BLaER1 treated with 17β-estradiol and CSF1 and Interleukin-3, amounts not matched to agents 10 nM and 100 nM (cell line): ENCODE results near the gene CREBRF.

Experiments
- H3K27ac ChIP-seq, 11 experiments: shearing (Covaris generic); formaldehyde crosslinking; 2 replicates each; pipeline ENCODE4 v1.8.1; 2022
- H3K27me3 ChIP-seq, 11 experiments: shearing (Covaris generic); formaldehyde crosslinking; 2 replicates each; pipeline ENCODE4 v1.8.1; 2022
- H3K36me3 ChIP-seq, 11 experiments: shearing (Covaris generic); formaldehyde crosslinking; 2 replicates each; pipeline ENCODE4 v1.8.1; 2022
- H3K4me1 ChIP-seq, 10 experiments: shearing (Covaris generic); formaldehyde crosslinking; 2 replicates each; pipeline ENCODE4 v1.8.1; 2022
- H3K4me2 ChIP-seq, 11 experiments: shearing (Covaris generic); formaldehyde crosslinking; 2 replicates each; pipeline ENCODE4 v1.8.1; 2022
- H3K4me3 ChIP-seq, 10 experiments: shearing (Covaris generic); formaldehyde crosslinking; 2 replicates each; pipeline ENCODE4 v1.8.1; 2022
- H3K9ac ChIP-seq, 11 experiments: shearing (Covaris generic); formaldehyde crosslinking; 2 replicates each; pipeline ENCODE4 v1.8.1; 2022
- H3K9me3 ChIP-seq, 11 experiments: shearing (Covaris generic); formaldehyde crosslinking; replicated peaks in 1 of 11; 2 replicates each; pipeline ENCODE4 v1.8.1; 2022
- H4K20me1 ChIP-seq, 11 experiments: shearing (Covaris generic); formaldehyde crosslinking; 2 replicates each; pipeline ENCODE4 v1.8.1; 2022
- Cebpa-rat ChIP-seq, 11 experiments: shearing (Covaris generic); IDR thresholded peaks; 2 replicates each; pipeline ENCODE4 v1.8.1; 2022

The CREBRF gene, protein sequence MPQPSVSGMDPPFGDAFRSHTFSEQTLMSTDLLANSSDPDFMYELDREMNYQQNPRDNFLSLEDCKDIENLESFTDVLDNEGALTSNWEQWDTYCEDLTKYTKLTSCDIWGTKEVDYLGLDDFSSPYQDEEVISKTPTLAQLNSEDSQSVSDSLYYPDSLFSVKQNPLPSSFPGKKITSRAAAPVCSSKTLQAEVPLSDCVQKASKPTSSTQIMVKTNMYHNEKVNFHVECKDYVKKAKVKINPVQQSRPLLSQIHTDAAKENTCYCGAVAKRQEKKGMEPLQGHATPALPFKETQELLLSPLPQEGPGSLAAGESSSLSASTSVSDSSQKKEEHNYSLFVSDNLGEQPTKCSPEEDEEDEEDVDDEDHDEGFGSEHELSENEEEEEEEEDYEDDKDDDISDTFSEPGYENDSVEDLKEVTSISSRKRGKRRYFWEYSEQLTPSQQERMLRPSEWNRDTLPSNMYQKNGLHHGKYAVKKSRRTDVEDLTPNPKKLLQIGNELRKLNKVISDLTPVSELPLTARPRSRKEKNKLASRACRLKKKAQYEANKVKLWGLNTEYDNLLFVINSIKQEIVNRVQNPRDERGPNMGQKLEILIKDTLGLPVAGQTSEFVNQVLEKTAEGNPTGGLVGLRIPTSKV

GRCh38 chr5:173055983-173056782 is at the start of gene CREBRF:
Gene CREBRF, plus strand, starts transcription at chr5:173056352. Its CDS starts 24,424 bp downstream, at chr5:173080776.
- TF ChIP-seq Cebpa-rat (IDR thresholded peaks at IDR 0.05): no peak
- Histone ChIP-seq H3K4me2 (peak within 1 kb of the TSS; percentile 85 to 95 (median 91)), H3K4me1 (peaks cover 15 to 28% (median 19%) of the 10 kb centered on the region in 10 experiments), H3K36me3 (peaks cover 0 to 11% (median 0%) of the 10 kb centered on the region in 11 experiments; a peak in 1 of 22 replicates), H3K27ac (peak within 1 kb of the TSS; percentile 68 to 99 (median 87)), H4K20me1 (peaks cover 0 to 40% (median 0%) of the 10 kb centered on the region in 11 experiments; a peak in 7 of 22 replicates), H3K4me3 (peak within 1 kb of the TSS; percentile 95 to 100 (median 98)), H3K27me3 (no peaks in the 10 kb centered on the region), H3K9ac (peak within 1 kb of the TSS; percentile 79 to 99 (median 87)), H3K9me3 (no peaks in the 10 kb centered on the region)

DNA sequence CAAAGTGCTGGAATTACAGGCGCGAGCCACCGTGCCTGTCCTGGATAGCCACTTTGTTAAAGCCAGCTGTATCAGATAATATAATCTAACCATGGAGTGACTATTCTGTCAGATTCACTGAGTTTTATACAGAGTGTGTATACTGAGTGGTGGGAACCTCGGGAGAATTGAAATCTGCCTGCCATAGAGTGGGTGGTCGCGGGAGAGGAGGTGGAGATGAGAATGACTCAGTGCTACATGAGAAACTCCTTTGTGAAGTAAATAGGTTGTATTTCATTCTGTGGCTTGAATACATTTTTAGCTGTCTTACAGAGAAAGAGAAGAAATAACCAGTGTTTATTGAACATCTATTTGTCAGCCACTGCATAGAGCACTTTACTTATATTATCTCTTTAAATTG is 46.1 kb upstream of the CREBRF start:
- no peak overlapping the region for H3K4me3 ChIP-seq
- peaks cover 68 to 100% (median 99%) of the 10 kb centered on the region in 11 experiments for H4K20me1 ChIP-seq
- H3K27me3 ChIP-seq: no peaks in the 10 kb centered on the region
- no peak overlapping the region for H3K9ac ChIP-seq
- peaks cover 0 to 91% (median 34%) of the 10 kb centered on the region in 10 experiments; a peak in 18 of 20 replicates for H3K4me1 ChIP-seq
- no peak for TF ChIP-seq Cebpa-rat (IDR thresholded peaks at IDR 0.05)
- H3K36me3 ChIP-seq: peaks cover 6 to 62% (median 44%) of the 10 kb centered on the region in 11 experiments; a peak in 20 of 22 replicates
- peak overlapping the region in 5 of 11 experiments; percentile 2 to 67 (median 25); a peak in 5 of 22 replicates for H3K4me2 ChIP-seq
- H3K9me3 ChIP-seq: no peaks in the 10 kb centered on the region
- H3K27ac ChIP-seq: peak overlapping the region in 1 of 11 experiments; percentile 14; a peak in 2 of 22 replicates

GRCh38 chr5:173010547-173011464 is 45.3 kb upstream of the CREBRF start:
- H3K27ac ChIP-seq: peak overlapping the region in 3 of 11 experiments; percentile 14 to 29 (median 20); a peak in 4 of 22 replicates
- H3K4me3 ChIP-seq: no peak overlapping the region
- peak overlapping the region in 5 of 11 experiments; percentile 2 to 67 (median 26); a peak in 7 of 22 replicates for H3K4me2 ChIP-seq
- H3K9ac ChIP-seq: no peak overlapping the region; a peak in 1 of 22 replicates
- H3K4me1 ChIP-seq: peaks cover 0 to 98% (median 40%) of the 10 kb centered on the region in 10 experiments; a peak in 18 of 20 replicates
- H3K36me3 ChIP-seq: peaks cover 6 to 61% (median 46%) of the 10 kb centered on the region in 11 experiments; a peak in 20 of 22 replicates
- no peaks in the 10 kb centered on the region for H3K27me3 ChIP-seq
- TF ChIP-seq Cebpa-rat (IDR thresholded peaks at IDR 0.05): no peak
- H4K20me1 ChIP-seq: peaks cover 69 to 100% (median 99%) of the 10 kb centered on the region in 11 experiments
- no peaks in the 10 kb centered on the region for H3K9me3 ChIP-seq

GRCh38 chr5:173011566-173011965 is 44.6 kb upstream of the CREBRF start:
- no peak for TF ChIP-seq Cebpa-rat (IDR thresholded peaks at IDR 0.05)
- H3K9me3 ChIP-seq: no peaks in the 10 kb centered on the region
- peaks cover 0 to 99% (median 46%) of the 10 kb centered on the region in 10 experiments; a peak in 18 of 20 replicates for H3K4me1 ChIP-seq
- H3K27ac ChIP-seq: no peak overlapping the region
- H4K20me1 ChIP-seq: peaks cover 70 to 100% (median 99%) of the 10 kb centered on the region in 11 experiments
- no peaks in the 10 kb centered on the region for H3K27me3 ChIP-seq
- H3K9ac ChIP-seq: no peak overlapping the region
- peaks cover 6 to 64% (median 46%) of the 10 kb centered on the region in 11 experiments; a peak in 20 of 22 replicates for H3K36me3 ChIP-seq
- no peak overlapping the region for H3K4me3 ChIP-seq
- H3K4me2 ChIP-seq: peak overlapping the region in 3 of 11 experiments; percentile 39 to 67 (median 64); a peak in 6 of 22 replicates

DNA sequence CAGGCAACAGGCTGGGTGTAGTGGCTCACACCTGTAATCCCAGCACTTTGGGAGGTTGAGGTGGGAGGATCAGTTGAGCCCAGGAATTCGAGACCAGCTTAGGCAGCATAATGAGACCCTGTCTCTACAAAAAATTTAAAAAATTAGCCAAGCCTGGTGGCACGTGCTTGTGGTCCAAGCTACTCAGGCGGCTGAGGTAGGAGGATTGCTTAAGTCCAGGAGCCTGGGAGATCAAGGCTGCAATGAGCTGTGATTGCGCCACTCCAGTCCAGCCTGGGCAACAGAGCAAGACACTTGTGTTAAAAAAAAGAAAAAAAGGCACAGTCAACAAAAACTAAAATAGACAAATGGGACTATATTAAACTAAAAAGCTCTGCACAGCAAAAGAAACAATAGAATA is 43.3 kb upstream of the CREBRF start:
- H3K27ac ChIP-seq: peak overlapping the region in 1 of 11 experiments; percentile 17; a peak in 1 of 22 replicates
- peak in 3 of 11 experiments; percentile 13 to 41 (median 14); a peak in 1 of 22 replicates for TF ChIP-seq Cebpa-rat (IDR thresholded peaks at IDR 0.05)
- no peaks in the 10 kb centered on the region for H3K27me3 ChIP-seq
- H4K20me1 ChIP-seq: peaks cover 70 to 100% (median 99%) of the 10 kb centered on the region in 11 experiments
- H3K9me3 ChIP-seq: no peaks in the 10 kb centered on the region
- H3K4me1 ChIP-seq: peaks cover 0 to 99% (median 46%) of the 10 kb centered on the region in 10 experiments; a peak in 18 of 20 replicates
- H3K4me3 ChIP-seq: no peak overlapping the region
- peaks cover 6 to 65% (median 43%) of the 10 kb centered on the region in 11 experiments; a peak in 21 of 22 replicates for H3K36me3 ChIP-seq
- H3K9ac ChIP-seq: no peak overlapping the region
- H3K4me2 ChIP-seq: peak overlapping the region in 8 of 11 experiments; percentile 25 to 67 (median 46); a peak in 13 of 22 replicates

- Histone ChIP-seq H3K36me3 (peaks cover 8 to 80% (median 54%) of the 10 kb centered on the region in 11 experiments; a peak in 21 of 22 replicates), H3K9me3 (no peaks in the 10 kb centered on the region), H3K27ac (peak overlapping the region in 1 of 11 experiments; percentile 61; a peak in 1 of 22 replicates), H3K4me1 (peaks cover 0 to 93% (median 39%) of the 10 kb centered on the region in 10 experiments; a peak in 18 of 20 replicates), H3K4me3 (no peak overlapping the region), H3K9ac (no peak overlapping the region), H4K20me1 (peaks cover 74 to 100% (median 99%) of the 10 kb centered on the region in 11 experiments), H3K4me2 (peak overlapping the region in 3 of 11 experiments; percentile 51 to 70 (median 70); a peak in 4 of 22 replicates), H3K27me3 (no peaks in the 10 kb centered on the region)
- no peak for TF ChIP-seq Cebpa-rat (IDR thresholded peaks at IDR 0.05)
Observed at GRCh38 chr5:173014671-173015070, 41.5 kb upstream of the CREBRF start.

DNA sequence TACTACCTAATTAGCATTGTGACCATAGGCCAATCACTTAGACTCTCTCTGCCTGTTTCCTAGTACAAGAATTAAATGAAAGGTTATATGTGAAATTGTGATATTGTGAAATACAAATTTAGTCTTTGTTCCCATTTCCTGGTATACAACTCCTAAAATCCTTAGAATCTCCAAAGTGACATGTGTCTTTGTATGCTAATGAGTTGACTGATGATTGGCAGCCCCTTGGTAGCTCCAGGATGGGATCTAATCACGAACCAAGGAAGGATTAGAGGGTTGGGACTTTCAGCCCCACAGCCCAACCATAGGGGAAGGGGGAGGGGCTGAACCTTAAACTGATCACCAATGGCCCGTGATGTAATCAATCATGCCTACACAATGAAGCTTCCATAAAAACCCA is 41.0 kb upstream of the CREBRF start:
- Histone ChIP-seq H3K27ac (peak overlapping the region in 2 of 11 experiments; percentile 47 to 61; a peak in 4 of 22 replicates), H3K9ac (peak overlapping the region in 2 of 11 experiments; percentile 30 to 48; a peak in 1 of 22 replicates), H4K20me1 (peaks cover 77 to 100% (median 99%) of the 10 kb centered on the region in 11 experiments), H3K27me3 (no peaks in the 10 kb centered on the region), H3K36me3 (peaks cover 13 to 86% (median 59%) of the 10 kb centered on the region in 11 experiments), H3K9me3 (no peaks in the 10 kb centered on the region), H3K4me2 (peak overlapping the region in 4 of 11 experiments; percentile 27 to 70 (median 60); a peak in 7 of 22 replicates), H3K4me3 (no peak overlapping the region), H3K4me1 (peaks cover 0 to 88% (median 36%) of the 10 kb centered on the region in 10 experiments; a peak in 18 of 20 replicates)
- TF ChIP-seq Cebpa-rat (IDR thresholded peaks at IDR 0.05): no peak
